K562 (cell line): Measurements from ENCODE around the gene MBOAT1. TPM values are rescaled to one million over a fixed set of nuclear protein-coding genes. Genes with fewer than 3 reads are reported as not detected.

Source experiments
- ELK1 ChIP-seq: sonication (generic); formaldehyde crosslinking; IDR thresholded peaks from 2 replicates; pipeline ENCODE4 v1.8.1; 2022; ENCODE audit warnings: missing genetic modification reagents
- ESRRA ChIP-seq: fragments of 450-650 bp; IDR thresholded peaks from 2 replicates; pipeline ENCODE4 v1.6.1; 2014; ENCODE audit warnings: low read depth, mild to moderate bottlenecking, moderate library complexity, borderline replicate concordance
- KLF16 ChIP-seq: IDR thresholded peaks from 2 replicates; pipeline ENCODE4 v1.6.1; 2016; ENCODE audit warnings: antibody characterized with exemption
- MAZ ChIP-seq, 2 experiments: fragments of 450-650 bp in 1 of 2; sonication (generic) in 1 of 2; formaldehyde crosslinking; IDR thresholded peaks in 1 of 2; conservative IDR thresholded peaks in 1 of 2; 2 replicates each; pipeline versions ENCODE4 v1.4.0 to v1.5.0; 2020; ENCODE audit warnings: mild to moderate bottlenecking in 1 of 2, missing genetic modification reagents in 1 of 2
- PRDM10 ChIP-seq: fragments of 450-650 bp; IDR thresholded peaks from 2 replicates; pipeline ENCODE4 v1.6.1; 2018; ENCODE audit not compliant: partially characterized antibody
- RB1 ChIP-seq: fragments of 450-650 bp; IDR thresholded peaks from 2 replicates; pipeline ENCODE4 v1.6.1; 2017; ENCODE audit warnings: low read depth, mild to moderate bottlenecking
- RREB1 ChIP-seq: fragments of 250-450 bp; sonication (Bioruptor Pico); IDR thresholded peaks from 2 replicates; pipeline ENCODE4 v1.4.0; 2020
- SMARCA4 ChIP-seq: fragments of 450-650 bp; IDR thresholded peaks from 2 replicates; pipeline ENCODE4 v1.6.1; 2016
- SOX6 ChIP-seq: fragments of 450-650 bp; IDR thresholded peaks from 2 replicates; pipeline ENCODE4 v1.6.1; 2014; ENCODE audit warnings: mild to moderate bottlenecking
- polyA plus RNA-seq, 8 experiments: library from polyadenylated mRNA; depleted of rRNA in 4 of 8; stranded (reverse) in 5 of 8; unstranded in 3 of 8; fragments of >200 nt; fragmentation: Nextera tagmentation in 2 of 8; fragmentation: Illumina TruSeq in 1 of 8; extraction: Ambion mirVana in 2 of 8; extraction: Trizol in 1 of 8; gene quantifications; 2 replicates each; pipeline versions ENCODE4 v1.2.1 to v1.2.3, GENCODE V29; 2011 to 2014; ENCODE audit warnings: inconsistent platforms in 1 of 8, missing spikeins in 1 of 8
- total RNA-seq, 7 experiments: library from RNA; depleted of rRNA in 6 of 7; stranded (reverse); fragments of >200 nt in 6 of 7; fragmentation: Illumina TruSeq in 2 of 7; extraction: Trizol in 2 of 7; gene quantifications; 2 replicates each; pipeline versions ENCODE4 v1.2.1 to v1.2.3, GENCODE V29; 2011 to 2021; ENCODE audit warnings: low replicate concordance in 1 of 7

Gene MBOAT1
- total and polyA plus RNA-seq, 9 of the 15 experiments (the other 6 are each of a cell fraction or from before 2014, with no cell fraction given), result 0.13 to 16.5 (median 10.3) TPM

- TF ChIP-seq ELK1 (CRISPR knock-in tag) (no peak), RREB1 (CRISPR knock-in tag) (no peak), PRDM10 (peak; percentile 45), ESRRA (0 out of 2 replicates have a peak, but pooled peaks have one; percentile 57), MAZ (CRISPR knock-in tag; conservative IDR thresholded peaks at IDR 0.05 in 1 of 2, IDR thresholded peaks at IDR 0.05 in 1 of 2) (peak in 1 of 2 experiments; percentile 58; a peak in 1 of 4 replicates), RB1 (peak; percentile 57; the same call in 1 of the 2 replicates), SMARCA4 (peak; percentile 32; the same call in 1 of the 2 replicates), SOX6 (0 out of 2 replicates have a peak, but pooled peaks have one; percentile 71), KLF16 (peak; percentile 57; the same call in 1 of the 2 replicates)
- TF ChIP-seq, all 486 proteins: peak for 30
These were observed 85.2 kb downstream of the MBOAT1 start (continued) for GRCh38 chr6:20126789-20127653.
